HL-60 (cell line): ENCODE data around the gene SLC31A2.
A peak's percentile ranks its signal among the peaks of the same experiment; 100 is the strongest.

ENCODE experiments used
- GABPA ChIP-seq: IDR thresholded peaks from 2 replicates; pipeline ENCODE4 v1.6.1; 2012; ENCODE audit warnings: low read depth
- POLR2AphosphoS5 ChIP-seq: IDR thresholded peaks from 2 replicates; pipeline ENCODE4 v1.6.1; 2012; ENCODE audit warnings: low read depth
- TF ChIP-seq, protein P1 (sequence below): IDR thresholded peaks from one replicate; pipeline ENCODE4 v1.5.1; 2011; ENCODE audit warnings: low read length, control low read depth, inconsistent platforms; ENCODE audit not compliant: insufficient read depth
- TF ChIP-seq, protein P2 (sequence below): IDR thresholded peaks from 2 replicates; pipeline ENCODE4 v1.6.1; 2012; ENCODE audit warnings: low read depth; ENCODE audit not compliant: insufficient replicate concordance

DNA sequence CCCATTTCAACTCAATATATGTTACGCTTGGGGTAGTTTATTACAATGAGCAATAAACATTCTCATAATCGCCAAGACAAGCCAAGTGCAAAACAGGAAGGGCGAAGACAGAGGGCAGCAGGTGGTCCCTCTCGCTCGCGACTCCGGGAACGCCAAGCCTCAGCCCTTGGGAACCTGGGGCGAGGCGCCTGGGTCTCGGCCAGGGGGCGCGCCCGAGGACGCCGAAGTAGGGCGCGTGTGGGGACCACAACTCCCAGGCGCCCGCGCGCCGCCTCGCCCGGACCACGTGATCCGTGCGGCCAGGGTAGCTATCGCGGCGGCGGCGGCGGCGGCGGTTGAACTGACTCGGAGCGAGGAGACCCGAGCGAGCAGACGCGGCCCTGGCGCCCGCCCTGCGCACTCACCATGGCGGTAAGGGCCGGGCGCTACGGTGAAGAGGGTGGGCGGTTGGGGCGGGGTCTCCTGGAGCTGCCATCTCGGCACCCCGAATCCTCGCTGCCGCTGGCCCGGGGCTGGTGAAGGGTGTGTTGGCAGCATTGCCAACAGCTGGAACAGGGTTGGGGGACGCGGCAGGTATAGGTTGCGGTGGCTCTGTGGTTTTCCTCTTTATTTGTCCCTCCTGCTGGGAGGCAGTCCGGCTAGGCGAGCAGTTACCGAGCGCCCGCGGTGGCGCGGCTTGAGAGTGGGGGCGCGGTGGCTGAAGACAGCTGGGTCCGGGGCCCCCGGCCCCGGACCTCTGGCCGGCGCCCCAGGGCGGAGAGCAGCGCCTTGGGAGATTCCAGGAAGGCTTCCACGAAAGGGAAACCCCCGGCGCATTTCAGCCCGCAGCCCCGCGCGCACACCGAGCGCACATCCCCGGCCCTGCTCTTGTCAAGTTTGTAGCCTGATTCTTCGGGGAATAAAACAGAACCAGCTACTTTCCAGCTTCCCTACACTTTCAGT, at the start of gene SLC31A2:
- TF ChIP-seq, protein P1, sequence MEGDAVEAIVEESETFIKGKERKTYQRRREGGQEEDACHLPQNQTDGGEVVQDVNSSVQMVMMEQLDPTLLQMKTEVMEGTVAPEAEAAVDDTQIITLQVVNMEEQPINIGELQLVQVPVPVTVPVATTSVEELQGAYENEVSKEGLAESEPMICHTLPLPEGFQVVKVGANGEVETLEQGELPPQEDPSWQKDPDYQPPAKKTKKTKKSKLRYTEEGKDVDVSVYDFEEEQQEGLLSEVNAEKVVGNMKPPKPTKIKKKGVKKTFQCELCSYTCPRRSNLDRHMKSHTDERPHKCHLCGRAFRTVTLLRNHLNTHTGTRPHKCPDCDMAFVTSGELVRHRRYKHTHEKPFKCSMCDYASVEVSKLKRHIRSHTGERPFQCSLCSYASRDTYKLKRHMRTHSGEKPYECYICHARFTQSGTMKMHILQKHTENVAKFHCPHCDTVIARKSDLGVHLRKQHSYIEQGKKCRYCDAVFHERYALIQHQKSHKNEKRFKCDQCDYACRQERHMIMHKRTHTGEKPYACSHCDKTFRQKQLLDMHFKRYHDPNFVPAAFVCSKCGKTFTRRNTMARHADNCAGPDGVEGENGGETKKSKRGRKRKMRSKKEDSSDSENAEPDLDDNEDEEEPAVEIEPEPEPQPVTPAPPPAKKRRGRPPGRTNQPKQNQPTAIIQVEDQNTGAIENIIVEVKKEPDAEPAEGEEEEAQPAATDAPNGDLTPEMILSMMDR: no peak
- TF ChIP-seq POLR2AphosphoS5: peak; percentile 88
- no peak for TF ChIP-seq GABPA
- TF ChIP-seq, protein P2, sequence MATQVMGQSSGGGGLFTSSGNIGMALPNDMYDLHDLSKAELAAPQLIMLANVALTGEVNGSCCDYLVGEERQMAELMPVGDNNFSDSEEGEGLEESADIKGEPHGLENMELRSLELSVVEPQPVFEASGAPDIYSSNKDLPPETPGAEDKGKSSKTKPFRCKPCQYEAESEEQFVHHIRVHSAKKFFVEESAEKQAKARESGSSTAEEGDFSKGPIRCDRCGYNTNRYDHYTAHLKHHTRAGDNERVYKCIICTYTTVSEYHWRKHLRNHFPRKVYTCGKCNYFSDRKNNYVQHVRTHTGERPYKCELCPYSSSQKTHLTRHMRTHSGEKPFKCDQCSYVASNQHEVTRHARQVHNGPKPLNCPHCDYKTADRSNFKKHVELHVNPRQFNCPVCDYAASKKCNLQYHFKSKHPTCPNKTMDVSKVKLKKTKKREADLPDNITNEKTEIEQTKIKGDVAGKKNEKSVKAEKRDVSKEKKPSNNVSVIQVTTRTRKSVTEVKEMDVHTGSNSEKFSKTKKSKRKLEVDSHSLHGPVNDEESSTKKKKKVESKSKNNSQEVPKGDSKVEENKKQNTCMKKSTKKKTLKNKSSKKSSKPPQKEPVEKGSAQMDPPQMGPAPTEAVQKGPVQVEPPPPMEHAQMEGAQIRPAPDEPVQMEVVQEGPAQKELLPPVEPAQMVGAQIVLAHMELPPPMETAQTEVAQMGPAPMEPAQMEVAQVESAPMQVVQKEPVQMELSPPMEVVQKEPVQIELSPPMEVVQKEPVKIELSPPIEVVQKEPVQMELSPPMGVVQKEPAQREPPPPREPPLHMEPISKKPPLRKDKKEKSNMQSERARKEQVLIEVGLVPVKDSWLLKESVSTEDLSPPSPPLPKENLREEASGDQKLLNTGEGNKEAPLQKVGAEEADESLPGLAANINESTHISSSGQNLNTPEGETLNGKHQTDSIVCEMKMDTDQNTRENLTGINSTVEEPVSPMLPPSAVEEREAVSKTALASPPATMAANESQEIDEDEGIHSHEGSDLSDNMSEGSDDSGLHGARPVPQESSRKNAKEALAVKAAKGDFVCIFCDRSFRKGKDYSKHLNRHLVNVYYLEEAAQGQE: peak; percentile 30
